Ammon's horn (tissue), 1 donor: ENCODE results near the gene IL6R.

Source experiments
- DNase-seq: peaks from one replicate; pipeline ENCODE4 v3.0.0-alpha.2; 2016; ENCODE audit warnings: low spot score

IL6R gene

DNA sequence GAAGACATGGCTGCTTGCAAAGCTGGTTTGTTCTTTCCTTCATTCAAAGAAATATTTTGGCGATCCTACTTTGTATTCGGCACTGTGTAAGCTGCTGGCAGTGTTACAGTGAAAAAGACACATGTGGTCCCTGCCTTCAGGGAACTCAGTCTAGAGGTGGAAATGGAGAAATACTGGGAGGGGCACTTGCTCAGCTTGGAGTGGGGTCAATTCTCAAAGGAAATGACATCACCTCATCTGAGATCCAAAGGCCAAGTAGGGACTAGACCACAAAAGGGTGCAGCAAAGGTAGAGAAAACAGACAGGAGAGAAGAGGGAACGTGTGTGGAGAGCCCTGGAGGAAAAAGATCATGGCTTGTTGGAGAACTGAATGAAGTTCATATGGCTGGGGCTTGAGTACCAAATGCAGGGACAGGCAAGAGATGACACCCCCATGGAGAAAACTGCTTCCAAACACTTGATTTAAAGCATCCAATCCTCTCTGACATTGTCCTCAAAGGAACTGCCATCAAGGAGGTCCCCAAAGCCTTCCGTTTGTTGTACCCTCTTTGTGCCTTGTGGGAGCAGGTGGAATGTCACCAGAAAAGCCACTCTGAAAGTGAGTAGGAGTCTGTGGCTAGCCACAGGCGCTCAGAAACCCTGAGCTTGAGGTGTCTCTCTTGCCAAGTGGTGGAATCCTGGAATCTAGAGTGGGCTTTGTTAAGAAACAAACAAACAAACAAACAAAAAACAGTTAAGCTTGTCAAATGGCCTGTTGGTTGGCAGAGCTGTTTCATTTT, 48.6 kb downstream of the IL6R start:
- no peak for DNase-seq

DNA sequence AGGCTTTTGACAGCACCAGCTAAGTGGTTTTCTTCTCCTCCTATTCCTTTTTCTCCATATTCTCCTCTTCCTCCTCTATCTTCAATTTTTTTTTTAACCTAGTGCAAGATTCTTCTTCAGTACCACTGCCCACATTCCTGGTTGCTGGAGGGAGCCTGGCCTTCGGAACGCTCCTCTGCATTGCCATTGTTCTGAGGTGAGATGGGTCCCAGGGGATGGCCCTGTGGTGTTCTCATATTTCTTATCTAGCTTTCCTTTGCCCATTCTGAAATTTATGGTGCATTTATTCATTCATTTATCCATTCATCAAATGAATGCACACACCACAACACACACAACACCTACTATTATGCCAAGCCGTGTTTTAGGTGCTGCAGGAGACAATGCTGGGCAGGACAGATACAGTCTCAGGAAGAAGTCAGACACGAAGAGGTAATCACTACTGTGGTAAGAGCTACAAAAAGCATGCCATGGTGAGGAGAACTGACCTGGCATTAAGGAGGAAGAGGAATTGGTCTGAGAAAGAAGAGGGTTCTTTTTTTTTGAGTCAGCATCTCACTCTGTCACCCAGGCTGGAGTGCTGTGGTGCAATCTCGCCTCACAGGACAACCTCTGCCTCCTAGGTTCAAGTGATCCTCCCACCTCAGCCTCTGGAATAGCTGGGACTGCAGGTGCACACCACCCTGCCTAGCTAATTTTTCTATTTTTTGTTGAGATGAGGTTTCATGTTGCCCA, 49.4 kb downstream of the IL6R start:
- no peak for DNase-seq

DNA sequence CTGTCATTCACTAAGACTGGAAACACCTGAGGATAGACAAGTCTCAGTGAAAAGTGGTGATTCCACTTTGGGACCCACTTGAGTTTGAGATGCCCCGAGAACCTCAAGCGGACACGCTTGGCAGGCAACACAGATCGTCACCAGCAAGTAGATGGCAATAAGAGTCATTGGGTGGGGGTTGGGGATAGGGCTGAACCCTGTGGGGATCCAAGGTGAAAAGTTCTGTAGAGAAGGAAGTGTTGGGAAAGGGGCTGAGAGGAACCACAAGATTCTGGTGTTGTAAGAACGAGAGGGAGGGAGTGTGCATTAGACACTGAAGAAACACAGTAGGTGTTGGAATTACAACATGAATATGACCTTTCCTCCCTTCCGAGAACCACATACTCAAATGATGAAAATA, 51.5 kb downstream of the IL6R start:
- no peak for DNase-seq

DNA sequence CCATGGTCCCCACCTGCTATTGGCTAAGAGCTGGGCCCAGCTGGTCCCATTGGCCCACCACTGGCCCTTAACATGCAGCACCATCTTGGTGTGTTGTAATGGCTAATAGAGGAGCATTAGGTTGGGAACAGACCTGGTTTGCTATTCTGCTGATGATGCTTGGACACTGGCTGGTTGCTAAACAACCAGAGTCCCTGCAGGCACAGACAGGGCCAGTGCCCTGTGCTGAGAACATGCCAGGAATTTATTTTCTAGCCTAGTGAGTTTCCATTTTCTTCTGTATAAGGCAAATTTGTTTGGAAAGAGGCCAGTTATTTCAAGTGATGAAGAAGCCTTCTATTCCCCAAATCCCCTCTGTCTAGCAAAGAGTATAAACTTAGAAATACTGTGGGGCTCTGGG, 53.9 kb downstream of the IL6R start:
- peak; percentile 53 for DNase-seq

- DNase-seq = no peak
These were observed 55.6 kb downstream of the IL6R start for GRCh38 chr1:154460695-154461260.

DNA sequence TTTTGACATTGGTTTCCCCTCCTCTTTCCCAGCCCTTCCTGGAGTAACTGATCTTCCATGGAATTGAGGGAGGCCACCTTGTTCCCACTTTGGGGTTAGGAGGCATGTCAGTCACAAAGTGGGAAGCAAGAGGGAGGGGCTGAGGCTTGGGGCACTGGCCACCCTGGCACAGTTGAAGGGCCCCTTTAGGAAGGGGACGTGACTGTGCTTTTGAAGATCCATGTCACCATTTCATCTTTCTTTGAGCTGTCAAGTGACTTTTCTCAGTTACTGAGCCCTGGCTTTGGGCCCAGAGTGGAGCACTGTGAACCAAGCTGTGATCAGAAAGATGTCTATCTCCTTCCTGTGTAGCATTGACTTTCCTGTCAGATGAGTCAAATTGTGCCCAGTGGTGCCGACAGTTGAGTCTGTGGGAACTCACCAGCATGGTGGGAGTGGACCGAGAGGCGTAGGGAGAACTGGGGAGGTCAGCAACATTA, 58.4 kb downstream of the IL6R start:
- peak; percentile 32 for DNase-seq

GRCh38 chr1:154465621-154466195, 60.6 kb downstream of the IL6R start:
- DNase-seq = no peak

DNA sequence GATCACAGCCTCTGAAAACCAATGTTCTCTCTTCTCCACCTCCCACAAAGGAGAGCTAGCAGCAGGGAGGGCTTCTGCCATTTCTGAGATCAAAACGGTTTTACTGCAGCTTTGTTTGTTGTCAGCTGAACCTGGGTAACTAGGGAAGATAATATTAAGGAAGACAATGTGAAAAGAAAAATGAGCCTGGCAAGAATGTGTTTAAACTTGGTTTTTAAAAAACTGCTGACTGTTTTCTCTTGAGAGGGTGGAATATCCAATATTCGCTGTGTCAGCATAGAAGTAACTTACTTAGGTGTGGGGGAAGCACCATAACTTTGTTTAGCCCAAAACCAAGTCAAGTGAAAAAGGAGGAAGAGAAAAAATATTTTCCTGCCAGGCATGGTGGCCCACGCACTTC, 61.1 kb downstream of the IL6R start:
- no peak for DNase-seq

- DNase-seq = no peak
These were observed 61.8 kb downstream of the IL6R start for GRCh38 chr1:154466921-154467417.

GRCh38 chr1:154467434-154468102, 62.4 kb downstream of the IL6R start:
- no peak for DNase-seq

GRCh38 chr1:154468535-154469250, 63.5 kb downstream of the IL6R start:
- DNase-seq = peak; percentile 23

- DNase-seq = no peak
These were observed 64.9 kb downstream of the IL6R start for GRCh38 chr1:154469844-154470560.

DNA sequence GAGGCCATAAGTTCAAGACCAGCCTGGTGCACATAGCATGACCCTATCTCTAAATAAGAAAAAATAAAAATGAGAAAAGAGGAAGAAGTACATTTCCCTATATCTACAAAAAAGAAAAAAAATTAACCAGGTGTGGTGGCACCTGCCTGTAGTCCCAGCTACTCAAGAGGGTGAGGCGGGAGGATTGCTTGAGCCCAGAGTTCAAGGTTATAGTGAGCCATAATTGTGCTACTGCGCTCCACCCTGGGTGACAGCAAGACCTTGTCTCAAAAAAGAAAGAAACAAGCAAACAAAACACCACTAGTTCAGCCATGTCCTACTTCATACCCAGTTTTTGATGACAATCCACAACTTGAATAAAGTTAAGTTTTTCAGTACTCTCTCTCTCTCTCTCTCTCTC, 66.2 kb downstream of the IL6R start:
- DNase-seq = no peak

DNA sequence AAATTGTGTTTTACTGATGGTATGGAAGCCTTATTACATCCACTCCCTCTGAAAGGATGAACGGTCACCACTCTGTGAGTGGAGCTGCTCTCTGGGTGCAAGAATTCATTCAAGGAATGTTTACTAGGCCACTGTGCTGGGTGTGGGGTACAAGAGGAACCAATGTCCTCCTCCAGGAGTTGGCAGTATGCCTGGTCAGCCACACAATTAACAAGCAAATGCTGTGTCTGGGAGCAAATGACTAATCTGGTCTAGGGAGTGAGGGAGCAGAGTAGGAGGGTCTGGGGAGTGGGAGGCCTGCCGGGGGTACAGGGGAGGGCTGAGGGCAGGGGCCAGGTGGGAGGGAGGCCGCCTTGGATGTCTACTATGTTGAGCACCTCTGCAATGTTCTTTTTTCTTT, 69.7 kb downstream of the IL6R start:
- DNase-seq = peak; percentile 96

DNA sequence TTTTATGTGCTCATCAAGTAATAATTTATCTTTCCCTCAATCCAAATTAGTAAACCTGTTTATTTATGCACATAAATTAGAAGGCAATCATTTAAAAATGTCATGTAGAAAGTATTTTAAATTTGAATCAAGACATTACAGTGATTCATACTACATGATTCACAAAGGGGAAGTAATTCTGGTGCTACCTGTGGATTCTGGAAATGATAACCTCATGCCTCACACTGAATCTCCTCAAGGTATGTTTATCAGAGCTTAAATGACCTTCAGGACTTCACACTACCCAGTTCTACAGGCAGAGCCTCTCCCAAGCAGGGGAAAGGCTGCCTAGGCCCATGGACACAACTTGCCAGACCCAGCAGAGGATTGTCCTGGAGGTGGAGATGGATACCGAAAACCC, 71.6 kb downstream of the IL6R start:
- DNase-seq = no peak

- no peak for DNase-seq
These were observed 72.9 kb downstream of the IL6R start for GRCh38 chr1:154478013-154478412.

- DNase-seq = no peak
These were observed 73.5 kb downstream of the IL6R start for GRCh38 chr1:154478639-154479038.

- DNase-seq = peak; percentile 88
These were observed 74.8 kb downstream of the IL6R start for GRCh38 chr1:154479764-154480421.

GRCh38 chr1:154481053-154481452, 75.9 kb downstream of the IL6R start:
- no peak for DNase-seq
